Measurements from ENCODE around the gene MIS18A.

DNA sequence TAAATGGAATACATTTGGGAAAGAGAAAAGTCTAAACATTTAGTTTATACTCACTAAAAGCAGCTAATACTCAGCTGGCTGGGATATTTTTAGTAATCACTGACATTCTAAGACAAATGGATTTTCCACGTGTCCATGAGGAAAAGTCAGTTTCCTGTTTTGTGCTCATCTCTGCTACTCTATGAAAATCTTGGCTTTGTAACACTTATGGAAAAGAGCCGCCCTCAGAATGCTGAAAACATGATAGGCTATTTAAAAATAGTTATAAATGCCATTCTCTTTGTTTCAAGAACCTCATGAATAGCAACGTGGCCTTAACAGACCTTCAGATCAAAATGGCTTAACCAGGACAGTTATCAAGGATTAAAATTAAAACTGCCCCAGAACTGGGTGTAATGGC, 49.7 kb upstream of the MIS18A start:
- TF ChIP-seq, protein P1, sequence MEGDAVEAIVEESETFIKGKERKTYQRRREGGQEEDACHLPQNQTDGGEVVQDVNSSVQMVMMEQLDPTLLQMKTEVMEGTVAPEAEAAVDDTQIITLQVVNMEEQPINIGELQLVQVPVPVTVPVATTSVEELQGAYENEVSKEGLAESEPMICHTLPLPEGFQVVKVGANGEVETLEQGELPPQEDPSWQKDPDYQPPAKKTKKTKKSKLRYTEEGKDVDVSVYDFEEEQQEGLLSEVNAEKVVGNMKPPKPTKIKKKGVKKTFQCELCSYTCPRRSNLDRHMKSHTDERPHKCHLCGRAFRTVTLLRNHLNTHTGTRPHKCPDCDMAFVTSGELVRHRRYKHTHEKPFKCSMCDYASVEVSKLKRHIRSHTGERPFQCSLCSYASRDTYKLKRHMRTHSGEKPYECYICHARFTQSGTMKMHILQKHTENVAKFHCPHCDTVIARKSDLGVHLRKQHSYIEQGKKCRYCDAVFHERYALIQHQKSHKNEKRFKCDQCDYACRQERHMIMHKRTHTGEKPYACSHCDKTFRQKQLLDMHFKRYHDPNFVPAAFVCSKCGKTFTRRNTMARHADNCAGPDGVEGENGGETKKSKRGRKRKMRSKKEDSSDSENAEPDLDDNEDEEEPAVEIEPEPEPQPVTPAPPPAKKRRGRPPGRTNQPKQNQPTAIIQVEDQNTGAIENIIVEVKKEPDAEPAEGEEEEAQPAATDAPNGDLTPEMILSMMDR (IDR thresholded peaks at IDR 0.05) = no peak
- no peak for TF ChIP-seq POLR2A (IDR thresholded peaks at IDR 0.05)

Measured in testis (tissue), 2 donors.